ENCODE data around the gene DNAJB8. TPM values are rescaled to one million over a fixed set of nuclear protein-coding genes. Genes with fewer than 3 reads are reported as not detected.

The DNAJB8 gene
- total RNA-seq, 1 experiment from 2014 or later: not detected

DNA sequence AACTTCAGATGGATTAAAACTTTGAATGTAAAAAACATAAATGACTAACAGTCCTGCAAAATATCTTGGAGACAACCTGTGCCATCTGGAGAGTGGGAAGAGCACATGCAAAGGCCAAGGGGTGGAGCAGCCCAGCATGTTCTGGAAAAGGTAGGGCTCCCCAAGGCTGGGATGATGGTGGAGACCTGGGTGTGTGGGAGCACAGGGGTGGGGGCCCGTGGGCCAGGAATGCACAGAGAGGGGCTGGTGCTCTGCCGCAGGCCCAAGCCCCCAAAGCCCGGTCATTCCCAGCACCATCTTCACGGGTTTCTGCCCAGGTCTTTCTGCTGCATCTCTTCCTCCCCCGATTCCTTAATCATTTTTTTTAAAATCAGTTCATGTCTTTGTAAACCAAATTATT, 36.0 kb upstream of the DNAJB8 start:
- CTCF ChIA-PET: interaction anchor here (0.6 kb wide), 1 partner anchor 100 kb away, joined by 3 read pairs; no protein-coding TSS in a partner anchor
- BruUV-seq (replicated peaks): no TSS peak
- H3K9me3 ChIP-seq (ENCODE audit: low read depth, low read length, poor library complexity, severe bottlenecking): no peaks in the 10 kb centered on the region
- H3K27ac ChIP-seq (ENCODE audit: low read depth, low read length, poor library complexity, severe bottlenecking): no peak overlapping the region
- TF ChIP-seq, protein P1, sequence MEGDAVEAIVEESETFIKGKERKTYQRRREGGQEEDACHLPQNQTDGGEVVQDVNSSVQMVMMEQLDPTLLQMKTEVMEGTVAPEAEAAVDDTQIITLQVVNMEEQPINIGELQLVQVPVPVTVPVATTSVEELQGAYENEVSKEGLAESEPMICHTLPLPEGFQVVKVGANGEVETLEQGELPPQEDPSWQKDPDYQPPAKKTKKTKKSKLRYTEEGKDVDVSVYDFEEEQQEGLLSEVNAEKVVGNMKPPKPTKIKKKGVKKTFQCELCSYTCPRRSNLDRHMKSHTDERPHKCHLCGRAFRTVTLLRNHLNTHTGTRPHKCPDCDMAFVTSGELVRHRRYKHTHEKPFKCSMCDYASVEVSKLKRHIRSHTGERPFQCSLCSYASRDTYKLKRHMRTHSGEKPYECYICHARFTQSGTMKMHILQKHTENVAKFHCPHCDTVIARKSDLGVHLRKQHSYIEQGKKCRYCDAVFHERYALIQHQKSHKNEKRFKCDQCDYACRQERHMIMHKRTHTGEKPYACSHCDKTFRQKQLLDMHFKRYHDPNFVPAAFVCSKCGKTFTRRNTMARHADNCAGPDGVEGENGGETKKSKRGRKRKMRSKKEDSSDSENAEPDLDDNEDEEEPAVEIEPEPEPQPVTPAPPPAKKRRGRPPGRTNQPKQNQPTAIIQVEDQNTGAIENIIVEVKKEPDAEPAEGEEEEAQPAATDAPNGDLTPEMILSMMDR (conservative IDR thresholded peaks at IDR 0.05; ENCODE audit: low read depth, low read length): no peak
- no peak for TF ChIP-seq EZH2 (IDR thresholded peaks at IDR 0.05; ENCODE audit: borderline replicate concordance, low read depth, low read length, poor library complexity, severe bottlenecking)
- H3K4me3 ChIP-seq (ENCODE audit: low read depth, low read length, poor library complexity, severe bottlenecking): no peak overlapping the region
- intact Hi-C loops (cut with micrococcal nuclease; ENCODE audit: unreplicated experiment): loop anchor here (5.0 kb wide), 1 partner anchor 80 kb away; no protein-coding TSS in a partner anchor
- no peaks in the 10 kb centered on the region for H3K36me3 ChIP-seq (ENCODE audit: insufficient read depth, low read length, poor library complexity, severe bottlenecking)
- DNase-seq (ENCODE audit: low spot score): no peak
- no peaks in the 10 kb centered on the region for H3K4me1 ChIP-seq (ENCODE audit: insufficient read depth, low read length, poor library complexity, severe bottlenecking)
- H3K27me3 ChIP-seq (replicated peaks; ENCODE audit: insufficient read depth, low read depth, low read length, poor library complexity): no peaks in the 10 kb centered on the region
- POLR2A ChIA-PET (ENCODE audit: low non-redundant PET): no interaction called here

- TF ChIP-seq, protein P1 (conservative IDR thresholded peaks at IDR 0.05; ENCODE audit: low read depth, low read length): no peak
- TF ChIP-seq EZH2 (IDR thresholded peaks at IDR 0.05; ENCODE audit: borderline replicate concordance, low read depth, low read length, poor library complexity, severe bottlenecking): no peak
- Histone ChIP-seq H3K27ac (ENCODE audit: low read depth, low read length, poor library complexity, severe bottlenecking) (no peak overlapping the region), H3K4me3 (ENCODE audit: low read depth, low read length, poor library complexity, severe bottlenecking) (no peak overlapping the region), H3K4me1 (ENCODE audit: insufficient read depth, low read length, poor library complexity, severe bottlenecking) (no peaks in the 10 kb centered on the region), H3K9me3 (ENCODE audit: low read depth, low read length, poor library complexity, severe bottlenecking) (no peaks in the 10 kb centered on the region), H3K27me3 (replicated peaks; ENCODE audit: insufficient read depth, low read depth, low read length, poor library complexity) (no peaks in the 10 kb centered on the region), H3K36me3 (ENCODE audit: insufficient read depth, low read length, poor library complexity, severe bottlenecking) (no peaks in the 10 kb centered on the region)
- no peak for DNase-seq (ENCODE audit: low spot score)
- intact Hi-C loops (cut with micrococcal nuclease; ENCODE audit: unreplicated experiment): loop anchor here (2.0 to 5.0 kb wide), 2 partner anchors 75 to 81 kb away; no protein-coding TSS in a partner anchor
- ChIA-PET POLR2A (ENCODE audit: low non-redundant PET) (no interaction called here), CTCF (no interaction called here)
- BruUV-seq (replicated peaks): no TSS peak
These were observed 34.7 kb upstream of the DNAJB8 start for GRCh38 chr3:128501431-128501830.

- TF ChIP-seq, protein P1 (conservative IDR thresholded peaks at IDR 0.05; ENCODE audit: low read depth, low read length): no peak
- no peak for TF ChIP-seq EZH2 (IDR thresholded peaks at IDR 0.05; ENCODE audit: borderline replicate concordance, low read depth, low read length, poor library complexity, severe bottlenecking)
- Histone ChIP-seq H3K9me3 (ENCODE audit: low read depth, low read length, poor library complexity, severe bottlenecking) (no peaks in the 10 kb centered on the region), H3K27ac (ENCODE audit: low read depth, low read length, poor library complexity, severe bottlenecking) (no peak overlapping the region), H3K36me3 (ENCODE audit: insufficient read depth, low read length, poor library complexity, severe bottlenecking) (no peaks in the 10 kb centered on the region), H3K4me3 (ENCODE audit: low read depth, low read length, poor library complexity, severe bottlenecking) (no peak overlapping the region), H3K27me3 (replicated peaks; ENCODE audit: insufficient read depth, low read depth, low read length, poor library complexity) (no peaks in the 10 kb centered on the region), H3K4me1 (ENCODE audit: insufficient read depth, low read length, poor library complexity, severe bottlenecking) (no peaks in the 10 kb centered on the region)
- intact Hi-C loops (cut with micrococcal nuclease; ENCODE audit: unreplicated experiment): loop anchor here (2.0 to 5.0 kb wide), 2 partner anchors 74 to 82 kb away; no protein-coding TSS in a partner anchor
- DNase-seq (ENCODE audit: low spot score): no peak
- CTCF ChIA-PET: interaction anchor here (0.7 kb wide), 1 partner anchor 78 kb away, joined by 3 read pairs; no protein-coding TSS in a partner anchor
- no TSS peak for BruUV-seq (replicated peaks)
- POLR2A ChIA-PET (ENCODE audit: low non-redundant PET): no interaction called here
These were observed 33.9 kb upstream of the DNAJB8 start for GRCh38 chr3:128500556-128500955.

Measured in A673 (cell line).